Measurements from ENCODE around the gene COMMD2.

DNA sequence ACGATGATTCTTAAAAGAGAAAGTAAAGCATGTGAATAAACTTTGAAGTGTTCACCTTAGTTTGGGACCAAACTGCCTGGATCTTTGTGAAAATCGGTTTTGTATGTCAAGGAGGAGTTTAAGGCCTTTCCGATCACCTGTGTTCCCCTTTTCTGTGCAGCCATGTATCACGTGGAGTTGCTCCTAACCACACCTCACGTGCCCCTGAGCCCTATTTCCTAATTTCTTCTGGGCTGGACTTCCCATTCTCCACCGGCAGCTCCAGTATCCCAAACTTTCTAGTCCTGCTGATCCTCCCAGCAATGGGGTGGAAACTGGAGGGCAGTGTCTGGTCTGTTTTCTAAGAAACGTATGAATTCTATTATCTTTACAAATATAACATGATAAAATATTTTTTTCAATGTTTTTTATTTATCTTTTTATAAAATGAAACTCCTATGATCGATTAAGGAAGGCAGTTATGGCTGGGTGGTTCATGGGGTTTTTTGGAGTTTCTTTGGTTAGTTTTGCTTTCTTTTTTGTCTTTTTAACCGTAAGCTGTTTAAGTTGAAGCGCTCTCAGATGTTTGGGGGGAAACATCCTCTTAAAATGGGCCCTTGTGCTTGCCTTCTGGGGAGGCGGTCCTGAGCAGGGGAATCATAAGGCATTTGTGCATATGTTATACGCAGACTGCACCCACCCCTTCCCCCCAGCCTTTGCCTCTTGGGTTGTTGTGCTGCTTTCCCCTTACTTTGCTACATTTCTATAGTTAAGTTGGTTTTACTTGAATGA, 50.9 kb downstream of the COMMD2 start:
- TF ChIP-seq, protein P1, sequence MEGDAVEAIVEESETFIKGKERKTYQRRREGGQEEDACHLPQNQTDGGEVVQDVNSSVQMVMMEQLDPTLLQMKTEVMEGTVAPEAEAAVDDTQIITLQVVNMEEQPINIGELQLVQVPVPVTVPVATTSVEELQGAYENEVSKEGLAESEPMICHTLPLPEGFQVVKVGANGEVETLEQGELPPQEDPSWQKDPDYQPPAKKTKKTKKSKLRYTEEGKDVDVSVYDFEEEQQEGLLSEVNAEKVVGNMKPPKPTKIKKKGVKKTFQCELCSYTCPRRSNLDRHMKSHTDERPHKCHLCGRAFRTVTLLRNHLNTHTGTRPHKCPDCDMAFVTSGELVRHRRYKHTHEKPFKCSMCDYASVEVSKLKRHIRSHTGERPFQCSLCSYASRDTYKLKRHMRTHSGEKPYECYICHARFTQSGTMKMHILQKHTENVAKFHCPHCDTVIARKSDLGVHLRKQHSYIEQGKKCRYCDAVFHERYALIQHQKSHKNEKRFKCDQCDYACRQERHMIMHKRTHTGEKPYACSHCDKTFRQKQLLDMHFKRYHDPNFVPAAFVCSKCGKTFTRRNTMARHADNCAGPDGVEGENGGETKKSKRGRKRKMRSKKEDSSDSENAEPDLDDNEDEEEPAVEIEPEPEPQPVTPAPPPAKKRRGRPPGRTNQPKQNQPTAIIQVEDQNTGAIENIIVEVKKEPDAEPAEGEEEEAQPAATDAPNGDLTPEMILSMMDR (IDR thresholded peaks at IDR 0.05; ENCODE audit: insufficient read depth, low read depth, low read length): no peak
- no peak for TF ChIP-seq EZH2 (IDR thresholded peaks at IDR 0.05; ENCODE audit: insufficient read depth, low read length)

All from astrocyte (in vitro differentiated cells and primary cell).